HEK293 (cell line): Measurements from ENCODE around the gene LONP2.

Experiments
- CTCF ChIA-PET: fragments of 350-600 bp; formaldehyde crosslinking; extraction: SDS; loops from one replicate; lab custom pipeline; 2021; ENCODE audit warnings: antibody characterized with exemption; lab: Yijun Ruan, JAX
- POLR2A ChIA-PET: fragments of 300-600 bp; formaldehyde crosslinking; extraction: SDS; loops from one replicate; lab custom pipeline; 2020; ENCODE audit warnings: antibody characterized with exemption, inconsistent platforms; lab: Yijun Ruan, JAX
- H3K27ac ChIP-seq: fragments of 200-500 bp; sonication (Bioruptor generic); 2 replicates; pipeline ENCODE4 v1.5.1; 2014; ENCODE audit warnings: low read depth, low read length, control low read depth, inconsistent platforms; ENCODE audit errors: extremely low read depth
- H3K36me3 ChIP-seq, 2 experiments: fragments of 200-500 bp in 1 of 2; sonication (Bioruptor generic) in 1 of 2; 1 replicate in 1 of 2; 2 replicates in 1 of 2; pipeline ENCODE4 v1.5.1; 2014 to 2017; ENCODE audit warnings: inconsistent platforms in 2 of 2, low read length in 2 of 2; ENCODE audit not compliant: control insufficient read depth in 2 of 2, insufficient read depth in 1 of 2
- H3K4me1 ChIP-seq: fragments of 200-500 bp; sonication (Bioruptor generic); 2 replicates; pipeline ENCODE4 v1.5.1; 2014; ENCODE audit warnings: mild to moderate bottlenecking, low read length, inconsistent platforms; ENCODE audit not compliant: control insufficient read depth, insufficient read depth
- H3K4me3 ChIP-seq: 2 replicates; pipeline ENCODE4 v1.5.1; 2011; ENCODE audit warnings: low read depth, mild to moderate bottlenecking, control low read depth, low read length, moderate library complexity
- H3K9me3 ChIP-seq: fragments of 200-500 bp; sonication (Bioruptor generic); 2 replicates; pipeline ENCODE4 v1.5.1; 2014; ENCODE audit warnings: low read depth, low read length, inconsistent platforms; ENCODE audit not compliant: control insufficient read depth, insufficient read depth
- HOXA7 ChIP-seq: sonication (generic); formaldehyde crosslinking; IDR thresholded peaks from 2 replicates; pipeline ENCODE4 v1.8.1; 2022; ENCODE audit warnings: missing genetic modification reagents, borderline replicate concordance
- HOXD13 ChIP-seq: sonication (generic); formaldehyde crosslinking; IDR thresholded peaks from 2 replicates; pipeline ENCODE4 v1.8.0; 2022; ENCODE audit warnings: missing genetic modification reagents, borderline replicate concordance
- KLF8 ChIP-seq: fragments of 450-650 bp; formaldehyde crosslinking; IDR thresholded peaks from 2 replicates; pipeline ENCODE4 v1.5.1; 2016; ENCODE audit warnings: missing biosample characterization, missing genetic modification characterization
- PRDM10 ChIP-seq: fragments of 450-650 bp; formaldehyde crosslinking; IDR thresholded peaks from 2 replicates; pipeline ENCODE4 v1.5.1; 2016; ENCODE audit warnings: missing biosample characterization, missing genetic modification characterization
- SCRT1 ChIP-seq: fragments of 450-650 bp; formaldehyde crosslinking; IDR thresholded peaks from 2 replicates; pipeline ENCODE4 v1.5.1; 2016; ENCODE audit warnings: missing biosample characterization, missing genetic modification characterization, borderline replicate concordance
- SETDB1 ChIP-seq: IDR thresholded peaks from one replicate; pipeline ENCODE4 v1.6.1; 2017; ENCODE audit warnings: mild to moderate bottlenecking, low read length, moderate library complexity, mixed read lengths; ENCODE audit not compliant: insufficient read length
- SP2 ChIP-seq: fragments of 450-650 bp; formaldehyde crosslinking; IDR thresholded peaks from 2 replicates; pipeline ENCODE4 v1.5.1; 2016; ENCODE audit warnings: missing biosample characterization, missing genetic modification characterization
- ZBTB20 ChIP-seq: fragments of 450-650 bp; formaldehyde crosslinking; IDR thresholded peaks from 2 replicates; pipeline ENCODE4 v1.5.1; 2016; ENCODE audit warnings: missing biosample characterization, missing genetic modification characterization
- ZNF140 ChIP-seq: fragments of 450-650 bp; formaldehyde crosslinking; IDR thresholded peaks from 2 replicates; pipeline ENCODE4 v1.5.1; 2016; ENCODE audit warnings: missing biosample characterization, missing genetic modification characterization
- ZNF146 ChIP-seq: fragments of 450-650 bp; formaldehyde crosslinking; IDR thresholded peaks from 2 replicates; pipeline ENCODE4 v1.5.1; 2016; ENCODE audit warnings: missing biosample characterization, missing genetic modification characterization
- ZNF169 ChIP-seq: fragments of 450-650 bp; formaldehyde crosslinking; IDR thresholded peaks from 2 replicates; pipeline ENCODE4 v1.5.1; 2016; ENCODE audit warnings: missing biosample characterization, missing genetic modification characterization
- ZNF184 ChIP-seq: fragments of 450-650 bp; IDR thresholded peaks from 2 replicates; pipeline ENCODE4 v1.5.1; 2018; ENCODE audit warnings: missing biosample characterization, mild to moderate bottlenecking, missing genetic modification characterization
- ZNF221 ChIP-seq: fragments of 450-650 bp; formaldehyde crosslinking; IDR thresholded peaks from 2 replicates; pipeline ENCODE4 v1.5.1; 2017; ENCODE audit warnings: missing biosample characterization, missing genetic modification characterization, borderline replicate concordance
- ZNF341 ChIP-seq: fragments of 450-650 bp; formaldehyde crosslinking; IDR thresholded peaks from 2 replicates; pipeline ENCODE4; 2016; ENCODE audit warnings: low read depth, missing biosample characterization, missing genetic modification characterization
- ZNF404 ChIP-seq: fragments of 450-650 bp; formaldehyde crosslinking; IDR thresholded peaks from 2 replicates; pipeline ENCODE4 v1.5.1; 2017; ENCODE audit warnings: missing biosample characterization, missing genetic modification characterization
- ZNF416 ChIP-seq: fragments of 450-650 bp; formaldehyde crosslinking; IDR thresholded peaks from 2 replicates; pipeline ENCODE4 v1.5.1; 2016; ENCODE audit warnings: missing biosample characterization, missing genetic modification characterization
- ZNF558 ChIP-seq: fragments of 450-650 bp; formaldehyde crosslinking; IDR thresholded peaks from 2 replicates; pipeline ENCODE4 v1.5.1; 2016; ENCODE audit warnings: missing biosample characterization, missing genetic modification characterization
- ZNF571 ChIP-seq: fragments of 450-650 bp; formaldehyde crosslinking; IDR thresholded peaks from 2 replicates; pipeline ENCODE4 v1.5.0; 2017; ENCODE audit warnings: missing biosample characterization, missing genetic modification characterization
- ZNF629 ChIP-seq: fragments of 450-650 bp; formaldehyde crosslinking; IDR thresholded peaks from 2 replicates; pipeline ENCODE4 v1.5.1; 2017; ENCODE audit warnings: missing biosample characterization, missing genetic modification characterization
- ZNF658 ChIP-seq: fragments of 450-650 bp; formaldehyde crosslinking; IDR thresholded peaks from 2 replicates; pipeline ENCODE4; 2016; ENCODE audit warnings: missing biosample characterization, missing genetic modification characterization
- ZNF776 ChIP-seq: fragments of 450-650 bp; formaldehyde crosslinking; IDR thresholded peaks from 2 replicates; pipeline ENCODE4 v1.5.0; 2017; ENCODE audit warnings: missing biosample characterization, missing genetic modification characterization, borderline replicate concordance
- ZNF791 ChIP-seq: fragments of 450-650 bp; formaldehyde crosslinking; IDR thresholded peaks from 2 replicates; pipeline ENCODE4 v1.5.1; 2016; ENCODE audit warnings: missing biosample characterization, missing genetic modification characterization
- ZNF792 ChIP-seq: fragments of 450-650 bp; formaldehyde crosslinking; IDR thresholded peaks from 2 replicates; pipeline ENCODE4 v1.5.1; 2016; ENCODE audit warnings: missing biosample characterization, missing genetic modification characterization
- ZSCAN23 ChIP-seq: fragments of 450-650 bp; formaldehyde crosslinking; IDR thresholded peaks from 2 replicates; pipeline ENCODE4 v1.5.1; 2016; ENCODE audit warnings: missing biosample characterization, missing genetic modification characterization
- TF ChIP-seq, protein P1 (sequence below): fragments of 450-650 bp; formaldehyde crosslinking; IDR thresholded peaks from 2 replicates; pipeline ENCODE4 v1.5.1; 2016; ENCODE audit warnings: missing biosample characterization, missing genetic modification characterization
- TF ChIP-seq, protein P2 (sequence below): fragments of 450-650 bp; formaldehyde crosslinking; IDR thresholded peaks from 2 replicates; pipeline ENCODE4 v1.5.1; 2016; ENCODE audit warnings: missing biosample characterization, missing genetic modification characterization, low read depth

Gene LONP2

DNA sequence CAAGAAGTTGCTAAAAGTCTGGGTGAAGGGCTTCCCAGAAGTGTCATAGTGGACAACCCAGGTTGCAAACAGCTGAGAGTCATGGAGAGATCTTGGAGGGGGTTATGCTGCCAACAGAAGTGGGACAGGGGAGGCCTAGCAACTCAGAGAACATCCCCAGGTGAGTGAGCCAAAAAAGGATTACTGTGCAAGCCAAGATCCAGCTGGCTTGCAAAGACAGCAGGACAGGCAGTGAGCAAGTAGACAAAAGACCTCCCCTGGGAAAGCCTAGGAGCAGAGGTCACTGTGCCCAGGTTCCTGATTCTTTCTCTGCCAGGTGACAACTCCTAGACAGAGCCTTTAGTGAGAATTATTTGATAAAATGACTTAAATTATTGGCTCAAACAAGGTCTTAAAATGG lies 9.5 kb upstream of the LONP2 start (continued):
- TF ChIP-seq ZNF629 (tag by site-specific recombination), result no peak

DNA sequence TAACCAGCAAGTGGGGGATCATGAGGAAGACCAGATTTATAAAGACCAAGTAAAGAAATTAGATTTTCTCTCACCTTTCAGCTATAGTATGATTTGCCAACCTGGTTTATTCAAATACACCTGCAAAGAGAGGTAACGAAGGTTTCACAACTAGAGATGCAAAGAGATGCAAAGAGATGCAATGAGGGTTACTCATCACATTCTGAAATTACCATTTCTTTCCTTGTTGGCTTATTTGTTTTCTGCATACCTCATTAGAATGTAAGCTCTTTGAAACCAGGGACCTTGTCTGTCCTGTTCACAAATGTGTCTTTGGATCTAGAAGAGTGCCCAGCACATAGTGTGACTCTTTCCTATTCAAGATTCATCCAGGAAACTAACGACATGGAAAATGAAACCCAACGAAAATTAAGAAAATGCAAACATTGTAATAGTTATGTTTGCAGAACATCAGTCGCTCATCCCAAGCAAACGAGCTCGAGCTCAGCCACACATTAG lies 9.0 kb upstream of the LONP2 start:
- POLR2A ChIA-PET, result no interaction called here
- CTCF ChIA-PET, result interaction anchor here (1.2 to 1.7 kb wide), 3 partner anchors 16 to 395 kb away, joined by 3 to 5 read pairs (median 4); no protein-coding TSS in a partner anchor
- Histone ChIP-seq H3K27ac (no peak overlapping the region), H3K4me1 (no peaks in the 10 kb centered on the region), H3K9me3 (no peaks in the 10 kb centered on the region), H3K36me3 (no peaks in the 10 kb centered on the region), H3K4me3 (no peak overlapping the region)
- TF ChIP-seq, protein P1, sequence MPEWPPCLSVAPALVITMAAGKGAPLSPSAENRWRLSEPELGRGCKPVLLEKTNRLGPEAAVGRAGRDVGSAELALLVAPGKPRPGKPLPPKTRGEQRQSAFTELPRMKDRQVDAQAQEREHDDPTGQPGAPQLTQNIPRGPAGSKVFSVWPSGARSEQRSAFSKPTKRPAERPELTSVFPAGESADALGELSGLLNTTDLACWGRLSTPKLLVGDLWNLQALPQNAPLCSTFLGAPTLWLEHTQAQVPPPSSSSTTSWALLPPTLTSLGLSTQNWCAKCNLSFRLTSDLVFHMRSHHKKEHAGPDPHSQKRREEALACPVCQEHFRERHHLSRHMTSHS (tag by site-specific recombination), result no peak
- TF ChIP-seq ZSCAN23 (tag by site-specific recombination), result no peak
- no peak for TF ChIP-seq ZBTB20 (tag by site-specific recombination)
- TF ChIP-seq KLF8 (tag by site-specific recombination), result no peak
- TF ChIP-seq SCRT1 (tag by site-specific recombination), result no peak
- TF ChIP-seq HOXA7 (CRISPR knock-in tag), result no peak
- no peak for TF ChIP-seq ZNF776 (tag by site-specific recombination)
- no peak for TF ChIP-seq ZNF558
- no peak for TF ChIP-seq ZNF169
- no peak for TF ChIP-seq SP2 (tag by site-specific recombination)
- TF ChIP-seq, all 188 proteins: peak for 0

- Histone ChIP-seq H3K4me3 (no peak overlapping the region), H3K36me3 (no peaks in the 10 kb centered on the region), H3K27ac (no peak overlapping the region), H3K4me1 (no peaks in the 10 kb centered on the region), H3K9me3 (no peaks in the 10 kb centered on the region)
- TF ChIP-seq HOXD13 (CRISPR knock-in tag) (no peak), ZNF558 (no peak), SETDB1 (no peak), ZNF792 (tag by site-specific recombination) (no peak), ZNF221 (tag by site-specific recombination) (no peak), ZNF341 (tag by site-specific recombination) (no peak), ZNF140 (tag by site-specific recombination) (no peak), ZNF416 (tag by site-specific recombination) (no peak), ZNF571 (no peak)
- POLR2A ChIA-PET, result no interaction called here
- CTCF ChIA-PET, result interaction anchor here (1.2 to 1.7 kb wide), 2 partner anchors 17 to 395 kb away, joined by 3 to 5 read pairs; no protein-coding TSS in a partner anchor
Observed at GRCh38 chr16:48235556-48236136, 8.5 kb upstream of the LONP2 start.

DNA sequence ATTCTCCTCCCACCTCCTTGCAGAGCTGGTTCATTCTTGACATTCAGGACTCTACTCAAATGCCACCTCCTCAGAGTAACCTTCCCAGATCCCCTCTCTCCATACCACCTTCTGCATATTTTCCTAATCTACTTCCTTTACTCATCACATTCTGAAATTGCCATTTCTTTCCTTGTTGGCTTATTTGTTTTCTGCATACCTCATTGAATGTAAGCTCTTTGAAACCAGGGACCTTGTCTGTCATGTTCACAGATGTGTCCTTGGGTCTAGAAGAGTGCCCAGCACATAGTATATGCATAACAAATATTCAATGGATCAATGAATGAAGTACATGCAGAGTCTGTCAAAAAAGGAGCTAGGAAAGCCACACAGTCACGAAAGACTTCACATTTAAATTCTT lies 7.8 kb upstream of the LONP2 start:
- no peaks in the 10 kb centered on the region for H3K9me3 ChIP-seq
- H3K27ac ChIP-seq, result no peak overlapping the region
- H3K4me1 ChIP-seq, result no peaks in the 10 kb centered on the region
- TF ChIP-seq ZNF791 (no peak), ZNF404 (tag by site-specific recombination) (no peak), ZNF658 (tag by site-specific recombination) (no peak), ZNF184 (tag by site-specific recombination) (no peak), PRDM10 (no peak), ZNF146 (tag by site-specific recombination) (no peak)
- TF ChIP-seq, protein P2, sequence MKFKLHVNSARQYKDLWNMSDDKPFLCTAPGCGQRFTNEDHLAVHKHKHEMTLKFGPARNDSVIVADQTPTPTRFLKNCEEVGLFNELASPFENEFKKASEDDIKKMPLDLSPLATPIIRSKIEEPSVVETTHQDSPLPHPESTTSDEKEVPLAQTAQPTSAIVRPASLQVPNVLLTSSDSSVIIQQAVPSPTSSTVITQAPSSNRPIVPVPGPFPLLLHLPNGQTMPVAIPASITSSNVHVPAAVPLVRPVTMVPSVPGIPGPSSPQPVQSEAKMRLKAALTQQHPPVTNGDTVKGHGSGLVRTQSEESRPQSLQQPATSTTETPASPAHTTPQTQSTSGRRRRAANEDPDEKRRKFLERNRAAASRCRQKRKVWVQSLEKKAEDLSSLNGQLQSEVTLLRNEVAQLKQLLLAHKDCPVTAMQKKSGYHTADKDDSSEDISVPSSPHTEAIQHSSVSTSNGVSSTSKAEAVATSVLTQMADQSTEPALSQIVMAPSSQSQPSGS (tag by site-specific recombination), result no peak
- POLR2A ChIA-PET, result no interaction called here
- no peak overlapping the region for H3K4me3 ChIP-seq
- CTCF ChIA-PET, result interaction anchor here (1.5 to 1.7 kb wide), 2 partner anchors 387 to 394 kb away, joined by 5 read pairs; no protein-coding TSS in a partner anchor
- H3K36me3 ChIP-seq, result no peaks in the 10 kb centered on the region
